IPS-20b (cell line): ENCODE measurements around the gene MEGF6.

Experiments used
- H3K27ac ChIP-seq: one replicate; pipeline ENCODE4 v1.5.1; 2013; ENCODE audit warnings: low read length
- H3K27me3 ChIP-seq: 2 replicates; pipeline ENCODE4 v1.6.1; 2013; ENCODE audit warnings: mild to moderate bottlenecking, low read length, inconsistent platforms; ENCODE audit not compliant: insufficient read depth
- H3K36me3 ChIP-seq: 2 replicates; pipeline ENCODE4 v1.6.1; 2013; ENCODE audit warnings: low read depth, mild to moderate bottlenecking, inconsistent platforms, low read length, moderate library complexity; ENCODE audit not compliant: insufficient read depth
- H3K4me1 ChIP-seq: 2 replicates; pipeline ENCODE4 v1.6.1; 2013; ENCODE audit warnings: mild to moderate bottlenecking, control low read depth, inconsistent platforms, low read length, moderate library complexity; ENCODE audit not compliant: insufficient read depth
- H3K4me3 ChIP-seq: 2 replicates; pipeline ENCODE4 v1.5.1; 2013; ENCODE audit warnings: mild to moderate bottlenecking, low read length, inconsistent platforms
- H3K9ac ChIP-seq: 2 replicates; pipeline ENCODE4 v1.6.1; 2013; ENCODE audit warnings: low read depth, mild to moderate bottlenecking, inconsistent platforms, low read length, moderate library complexity
- H3K9me3 ChIP-seq: 2 replicates; pipeline ENCODE4 v1.6.1; 2013; ENCODE audit warnings: mild to moderate bottlenecking, low read depth, low read length, inconsistent platforms; ENCODE audit not compliant: insufficient read depth

The MEGF6 gene

GRCh38 chr1:3483380-3483779 is 127.9 kb downstream of the MEGF6 start:
- Histone ChIP-seq H3K27me3 (no peaks in the 10 kb centered on the region), H3K9me3 (peaks cover 10% of the 10 kb centered on the region; the same call in 1 of the 2 replicates), H3K4me3 (no peak overlapping the region), H3K9ac (no peak overlapping the region), H3K36me3 (no peaks in the 10 kb centered on the region), H3K27ac (no peak overlapping the region), H3K4me1 (no peaks in the 10 kb centered on the region)

GRCh38 chr1:3482378-3482849 is 128.9 kb downstream of the MEGF6 start:
- Histone ChIP-seq H3K27ac (no peak overlapping the region), H3K9me3 (peaks cover 4% of the 10 kb centered on the region; the same call in 1 of the 2 replicates), H3K4me1 (no peaks in the 10 kb centered on the region), H3K4me3 (no peak overlapping the region), H3K27me3 (no peaks in the 10 kb centered on the region), H3K9ac (no peak overlapping the region), H3K36me3 (no peaks in the 10 kb centered on the region)

GRCh38 chr1:3481836-3482375 is 129.4 kb downstream of the MEGF6 start:
- no peak overlapping the region for H3K27ac ChIP-seq
- H3K9me3 ChIP-seq = 0 out of 2 replicates have a peak, but pooled peaks cover 3% of the 10 kb centered on the region
- H3K4me1 ChIP-seq = no peaks in the 10 kb centered on the region
- H3K9ac ChIP-seq = no peak overlapping the region
- no peaks in the 10 kb centered on the region for H3K27me3 ChIP-seq
- no peak overlapping the region for H3K4me3 ChIP-seq
- no peaks in the 10 kb centered on the region for H3K36me3 ChIP-seq

GRCh38 chr1:3481046-3481445 is 130.3 kb downstream of the MEGF6 start:
- Histone ChIP-seq H3K9ac (no peak overlapping the region), H3K27ac (no peak overlapping the region), H3K9me3 (0 out of 2 replicates have a peak, but pooled peaks cover 1% of the 10 kb centered on the region), H3K4me3 (no peak overlapping the region), H3K27me3 (no peaks in the 10 kb centered on the region), H3K36me3 (no peaks in the 10 kb centered on the region), H3K4me1 (no peaks in the 10 kb centered on the region)

GRCh38 chr1:3480369-3480719 is 131.0 kb downstream of the MEGF6 start:
- Histone ChIP-seq H3K4me1 (no peaks in the 10 kb centered on the region), H3K4me3 (no peak overlapping the region), H3K9me3 (no peaks in the 10 kb centered on the region), H3K9ac (no peak overlapping the region), H3K27me3 (no peaks in the 10 kb centered on the region), H3K36me3 (no peaks in the 10 kb centered on the region), H3K27ac (no peak overlapping the region)

GRCh38 chr1:3479511-3480368 is 131.6 kb downstream of the MEGF6 start:
- Histone ChIP-seq H3K36me3 (no peaks in the 10 kb centered on the region), H3K9me3 (no peaks in the 10 kb centered on the region), H3K4me3 (no peak overlapping the region), H3K27ac (no peak overlapping the region), H3K27me3 (no peaks in the 10 kb centered on the region), H3K4me1 (no peaks in the 10 kb centered on the region), H3K9ac (no peak overlapping the region)

GRCh38 chr1:3478187-3478586 is 133.1 kb downstream of the MEGF6 start:
- Histone ChIP-seq H3K27ac (no peak overlapping the region), H3K9me3 (no peaks in the 10 kb centered on the region), H3K4me1 (no peaks in the 10 kb centered on the region), H3K27me3 (no peaks in the 10 kb centered on the region), H3K4me3 (no peak overlapping the region), H3K9ac (no peak overlapping the region), H3K36me3 (peaks cover 9% of the 10 kb centered on the region)

GRCh38 chr1:3477241-3477995 is 133.9 kb downstream of the MEGF6 start:
- Histone ChIP-seq H3K4me3 (no peak overlapping the region), H3K27me3 (no peaks in the 10 kb centered on the region), H3K36me3 (peaks cover 12% of the 10 kb centered on the region), H3K27ac (no peak overlapping the region), H3K9ac (no peak overlapping the region), H3K9me3 (no peaks in the 10 kb centered on the region), H3K4me1 (no peaks in the 10 kb centered on the region)

- Histone ChIP-seq H3K4me3 (no peak overlapping the region), H3K27ac (no peak overlapping the region), H3K9me3 (no peaks in the 10 kb centered on the region), H3K36me3 (peaks cover 16% of the 10 kb centered on the region), H3K4me1 (peaks cover 5% of the 10 kb centered on the region; the same call in 1 of the 2 replicates), H3K9ac (no peak overlapping the region), H3K27me3 (no peaks in the 10 kb centered on the region)
Observed at GRCh38 chr1:3476666-3477065, 134.6 kb downstream of the MEGF6 start.

GRCh38 chr1:3475839-3476573 is 135.3 kb downstream of the MEGF6 start:
- Histone ChIP-seq H3K4me1 (peaks cover 5% of the 10 kb centered on the region; the same call in 1 of the 2 replicates), H3K27me3 (no peaks in the 10 kb centered on the region), H3K4me3 (no peak overlapping the region), H3K36me3 (peaks cover 16% of the 10 kb centered on the region), H3K9ac (no peak overlapping the region), H3K9me3 (no peaks in the 10 kb centered on the region), H3K27ac (no peak overlapping the region)

- H3K27ac ChIP-seq = no peak overlapping the region
- no peaks in the 10 kb centered on the region for H3K27me3 ChIP-seq
- no peak overlapping the region for H3K9ac ChIP-seq
- peaks cover 19% of the 10 kb centered on the region for H3K36me3 ChIP-seq
- no peak overlapping the region for H3K4me3 ChIP-seq
- no peaks in the 10 kb centered on the region for H3K9me3 ChIP-seq
- H3K4me1 ChIP-seq = peaks cover 5% of the 10 kb centered on the region; the same call in 1 of the 2 replicates
Observed at GRCh38 chr1:3474421-3474820, 136.9 kb downstream of the MEGF6 start.
